ENCODE data around the gene DUSP9.
"Not testable (repeated sequence)": the region's sequence is repeated elsewhere in the genome, so short reads cannot be mapped to it uniquely, and the experiment has no call there.

DUSP9 gene

DNA sequence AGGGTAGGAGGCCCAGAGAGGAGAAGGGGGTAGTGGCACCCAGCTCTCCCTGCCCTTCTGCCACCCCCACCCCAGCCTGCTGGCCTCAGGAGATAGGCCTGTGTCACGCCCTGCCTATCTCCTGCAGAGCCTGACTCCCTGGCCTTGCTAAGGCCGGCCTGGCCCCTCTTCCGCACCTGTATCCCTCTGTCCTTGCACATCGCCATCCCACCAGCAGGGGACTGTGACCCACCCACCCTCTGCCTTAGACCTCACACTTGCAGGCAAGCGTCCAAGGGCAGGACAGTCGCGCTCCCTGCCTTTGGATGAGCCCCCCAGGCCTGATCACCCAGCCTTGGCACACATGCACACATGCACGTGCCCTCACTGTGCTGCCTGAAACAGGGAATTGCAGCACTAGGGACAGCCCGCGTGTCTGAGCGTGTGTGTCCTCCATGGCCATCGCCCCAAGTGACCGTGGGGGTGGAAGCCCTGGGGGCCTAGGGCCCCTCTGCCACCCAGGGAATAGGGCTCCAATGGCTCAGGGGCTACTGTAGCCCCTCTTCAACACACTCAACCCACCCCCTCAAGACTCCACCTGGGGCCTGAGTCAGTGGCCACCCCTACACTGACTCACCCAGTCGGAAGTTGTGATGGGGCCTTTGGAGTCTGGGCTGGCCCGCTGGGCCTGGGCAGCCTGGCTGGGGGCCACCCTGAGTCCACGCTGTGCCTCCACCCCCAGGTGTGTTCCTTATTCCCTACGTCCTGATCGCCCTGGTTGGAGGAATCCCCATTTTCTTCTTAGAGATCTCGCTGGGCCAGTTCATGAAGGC lies 42.9 kb downstream of the DUSP9 start:
- TF ChIP-seq, protein P1, sequence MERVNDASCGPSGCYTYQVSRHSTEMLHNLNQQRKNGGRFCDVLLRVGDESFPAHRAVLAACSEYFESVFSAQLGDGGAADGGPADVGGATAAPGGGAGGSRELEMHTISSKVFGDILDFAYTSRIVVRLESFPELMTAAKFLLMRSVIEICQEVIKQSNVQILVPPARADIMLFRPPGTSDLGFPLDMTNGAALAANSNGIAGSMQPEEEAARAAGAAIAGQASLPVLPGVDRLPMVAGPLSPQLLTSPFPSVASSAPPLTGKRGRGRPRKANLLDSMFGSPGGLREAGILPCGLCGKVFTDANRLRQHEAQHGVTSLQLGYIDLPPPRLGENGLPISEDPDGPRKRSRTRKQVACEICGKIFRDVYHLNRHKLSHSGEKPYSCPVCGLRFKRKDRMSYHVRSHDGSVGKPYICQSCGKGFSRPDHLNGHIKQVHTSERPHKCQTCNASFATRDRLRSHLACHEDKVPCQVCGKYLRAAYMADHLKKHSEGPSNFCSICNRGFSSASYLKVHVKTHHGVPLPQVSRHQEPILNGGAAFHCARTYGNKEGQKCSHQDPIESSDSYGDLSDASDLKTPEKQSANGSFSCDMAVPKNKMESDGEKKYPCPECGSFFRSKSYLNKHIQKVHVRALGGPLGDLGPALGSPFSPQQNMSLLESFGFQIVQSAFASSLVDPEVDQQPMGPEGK (CRISPR knock-in tag; IDR thresholded peaks at IDR 0.05; ENCODE audit: borderline replicate concordance) = no peak
- TF ChIP-seq ZNF8 (CRISPR knock-in tag; IDR thresholded peaks at IDR 0.05) (no peak), ZNF70 (CRISPR knock-in tag; IDR thresholded peaks at IDR 0.05) (no peak), SNAI2 (CRISPR knock-in tag; IDR thresholded peaks at IDR 0.05) (no peak), BACH2 (CRISPR knock-in tag; IDR thresholded peaks at IDR 0.05; ENCODE audit: borderline replicate concordance) (no peak), RARB (CRISPR knock-in tag; IDR thresholded peaks at IDR 0.05) (no peak), ZFP3 (CRISPR knock-in tag; IDR thresholded peaks at IDR 0.05) (no peak), ARNTL (CRISPR knock-in tag; IDR thresholded peaks at IDR 0.05; ENCODE audit: borderline replicate concordance, low read depth) (no peak), ISL1 (CRISPR knock-in tag; IDR thresholded peaks at IDR 0.05) (no peak), TOX (CRISPR knock-in tag; IDR thresholded peaks at IDR 0.05; ENCODE audit: borderline replicate concordance) (no peak), ESRRG (CRISPR knock-in tag; IDR thresholded peaks at IDR 0.05) (no peak), ZNF565 (CRISPR knock-in tag; conservative IDR thresholded peaks at IDR 0.05; ENCODE audit: low read depth) (no peak), ZC3H10 (CRISPR knock-in tag; IDR thresholded peaks at IDR 0.05) (no peak), PPARA (CRISPR knock-in tag; IDR thresholded peaks at IDR 0.05; ENCODE audit: borderline replicate concordance) (no peak), TCF4 (CRISPR knock-in tag; IDR thresholded peaks at IDR 0.05; ENCODE audit: borderline replicate concordance) (no peak), GLIS3 (CRISPR knock-in tag; IDR thresholded peaks at IDR 0.05) (no peak)
- TF ChIP-seq, protein P2, sequence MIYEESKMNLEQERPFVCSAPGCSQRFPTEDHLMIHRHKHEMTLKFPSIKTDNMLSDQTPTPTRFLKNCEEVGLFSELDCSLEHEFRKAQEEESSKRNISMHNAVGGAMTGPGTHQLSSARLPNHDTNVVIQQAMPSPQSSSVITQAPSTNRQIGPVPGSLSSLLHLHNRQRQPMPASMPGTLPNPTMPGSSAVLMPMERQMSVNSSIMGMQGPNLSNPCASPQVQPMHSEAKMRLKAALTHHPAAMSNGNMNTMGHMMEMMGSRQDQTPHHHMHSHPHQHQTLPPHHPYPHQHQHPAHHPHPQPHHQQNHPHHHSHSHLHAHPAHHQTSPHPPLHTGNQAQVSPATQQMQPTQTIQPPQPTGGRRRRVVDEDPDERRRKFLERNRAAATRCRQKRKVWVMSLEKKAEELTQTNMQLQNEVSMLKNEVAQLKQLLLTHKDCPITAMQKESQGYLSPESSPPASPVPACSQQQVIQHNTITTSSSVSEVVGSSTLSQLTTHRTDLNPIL (CRISPR knock-in tag; IDR thresholded peaks at IDR 0.05; ENCODE audit: low read depth) = no peak
- TF ChIP-seq, protein P3, sequence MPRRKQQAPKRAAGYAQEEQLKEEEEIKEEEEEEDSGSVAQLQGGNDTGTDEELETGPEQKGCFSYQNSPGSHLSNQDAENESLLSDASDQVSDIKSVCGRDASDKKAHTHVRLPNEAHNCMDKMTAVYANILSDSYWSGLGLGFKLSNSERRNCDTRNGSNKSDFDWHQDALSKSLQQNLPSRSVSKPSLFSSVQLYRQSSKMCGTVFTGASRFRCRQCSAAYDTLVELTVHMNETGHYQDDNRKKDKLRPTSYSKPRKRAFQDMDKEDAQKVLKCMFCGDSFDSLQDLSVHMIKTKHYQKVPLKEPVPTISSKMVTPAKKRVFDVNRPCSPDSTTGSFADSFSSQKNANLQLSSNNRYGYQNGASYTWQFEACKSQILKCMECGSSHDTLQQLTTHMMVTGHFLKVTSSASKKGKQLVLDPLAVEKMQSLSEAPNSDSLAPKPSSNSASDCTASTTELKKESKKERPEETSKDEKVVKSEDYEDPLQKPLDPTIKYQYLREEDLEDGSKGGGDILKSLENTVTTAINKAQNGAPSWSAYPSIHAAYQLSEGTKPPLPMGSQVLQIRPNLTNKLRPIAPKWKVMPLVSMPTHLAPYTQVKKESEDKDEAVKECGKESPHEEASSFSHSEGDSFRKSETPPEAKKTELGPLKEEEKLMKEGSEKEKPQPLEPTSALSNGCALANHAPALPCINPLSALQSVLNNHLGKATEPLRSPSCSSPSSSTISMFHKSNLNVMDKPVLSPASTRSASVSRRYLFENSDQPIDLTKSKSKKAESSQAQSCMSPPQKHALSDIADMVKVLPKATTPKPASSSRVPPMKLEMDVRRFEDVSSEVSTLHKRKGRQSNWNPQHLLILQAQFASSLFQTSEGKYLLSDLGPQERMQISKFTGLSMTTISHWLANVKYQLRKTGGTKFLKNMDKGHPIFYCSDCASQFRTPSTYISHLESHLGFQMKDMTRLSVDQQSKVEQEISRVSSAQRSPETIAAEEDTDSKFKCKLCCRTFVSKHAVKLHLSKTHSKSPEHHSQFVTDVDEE (CRISPR knock-in tag; IDR thresholded peaks at IDR 0.05) = no peak
- TF ChIP-seq, protein P4, sequence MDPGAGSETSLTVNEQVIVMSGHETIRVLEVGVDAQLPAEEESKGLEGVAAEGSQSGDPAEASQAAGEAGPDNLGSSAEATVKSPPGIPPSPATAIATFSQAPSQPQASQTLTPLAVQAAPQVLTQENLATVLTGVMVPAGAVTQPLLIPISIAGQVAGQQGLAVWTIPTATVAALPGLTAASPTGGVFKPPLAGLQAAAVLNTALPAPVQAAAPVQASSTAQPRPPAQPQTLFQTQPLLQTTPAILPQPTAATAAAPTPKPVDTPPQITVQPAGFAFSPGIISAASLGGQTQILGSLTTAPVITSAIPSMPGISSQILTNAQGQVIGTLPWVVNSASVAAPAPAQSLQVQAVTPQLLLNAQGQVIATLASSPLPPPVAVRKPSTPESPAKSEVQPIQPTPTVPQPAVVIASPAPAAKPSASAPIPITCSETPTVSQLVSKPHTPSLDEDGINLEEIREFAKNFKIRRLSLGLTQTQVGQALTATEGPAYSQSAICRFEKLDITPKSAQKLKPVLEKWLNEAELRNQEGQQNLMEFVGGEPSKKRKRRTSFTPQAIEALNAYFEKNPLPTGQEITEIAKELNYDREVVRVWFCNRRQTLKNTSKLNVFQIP (CRISPR knock-in tag; IDR thresholded peaks at IDR 0.05; ENCODE audit: borderline replicate concordance, low read depth) = no peak
- TF ChIP-seq, protein P5, sequence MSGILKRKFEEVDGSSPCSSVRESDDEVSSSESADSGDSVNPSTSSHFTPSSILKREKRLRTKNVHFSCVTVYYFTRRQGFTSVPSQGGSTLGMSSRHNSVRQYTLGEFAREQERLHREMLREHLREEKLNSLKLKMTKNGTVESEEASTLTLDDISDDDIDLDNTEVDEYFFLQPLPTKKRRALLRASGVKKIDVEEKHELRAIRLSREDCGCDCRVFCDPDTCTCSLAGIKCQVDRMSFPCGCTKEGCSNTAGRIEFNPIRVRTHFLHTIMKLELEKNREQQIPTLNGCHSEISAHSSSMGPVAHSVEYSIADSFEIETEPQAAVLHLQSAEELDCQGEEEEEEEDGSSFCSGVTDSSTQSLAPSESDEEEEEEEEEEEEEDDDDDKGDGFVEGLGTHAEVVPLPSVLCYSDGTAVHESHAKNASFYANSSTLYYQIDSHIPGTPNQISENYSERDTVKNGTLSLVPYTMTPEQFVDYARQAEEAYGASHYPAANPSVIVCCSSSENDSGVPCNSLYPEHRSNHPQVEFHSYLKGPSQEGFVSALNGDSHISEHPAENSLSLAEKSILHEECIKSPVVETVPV (CRISPR knock-in tag; IDR thresholded peaks at IDR 0.05) = no peak
- peak; percentile 34 for ATAC-seq

DNA sequence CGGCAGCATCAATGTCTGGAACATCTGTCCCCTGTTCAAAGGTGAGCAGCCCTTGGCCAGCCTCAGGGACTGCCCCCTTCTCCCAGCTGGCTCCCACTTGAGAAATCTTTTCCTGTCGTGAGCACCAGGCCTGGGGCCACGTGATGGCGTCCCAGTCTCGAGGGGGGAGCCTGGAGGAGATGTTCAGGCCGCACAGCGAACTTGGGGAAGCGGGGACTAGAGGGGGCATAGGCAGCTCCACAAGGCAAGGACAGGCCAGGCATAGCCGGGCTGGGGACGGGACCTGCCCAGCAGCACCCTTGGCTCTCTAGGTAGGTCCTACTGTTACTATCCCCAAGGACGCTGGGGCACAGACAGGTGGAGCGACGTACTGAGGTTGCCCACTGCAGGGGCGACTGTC lies 43.5 kb downstream of the DUSP9 start:
- TF ChIP-seq ESRRG (CRISPR knock-in tag; IDR thresholded peaks at IDR 0.05) (no peak), ISL1 (CRISPR knock-in tag; IDR thresholded peaks at IDR 0.05) (no peak), TOX (CRISPR knock-in tag; IDR thresholded peaks at IDR 0.05; ENCODE audit: borderline replicate concordance) (no peak), GLIS3 (CRISPR knock-in tag; IDR thresholded peaks at IDR 0.05) (no peak), ZNF8 (CRISPR knock-in tag; IDR thresholded peaks at IDR 0.05) (no peak), ZFP30 (CRISPR knock-in tag; IDR thresholded peaks at IDR 0.05) (no peak), CSDC2 (CRISPR knock-in tag; IDR thresholded peaks at IDR 0.05) (no peak)
- TF ChIP-seq, protein P3 (CRISPR knock-in tag; IDR thresholded peaks at IDR 0.05) = no peak
- TF ChIP-seq, protein P2 (CRISPR knock-in tag; IDR thresholded peaks at IDR 0.05; ENCODE audit: low read depth) = no peak
- no peak for ATAC-seq

DNA sequence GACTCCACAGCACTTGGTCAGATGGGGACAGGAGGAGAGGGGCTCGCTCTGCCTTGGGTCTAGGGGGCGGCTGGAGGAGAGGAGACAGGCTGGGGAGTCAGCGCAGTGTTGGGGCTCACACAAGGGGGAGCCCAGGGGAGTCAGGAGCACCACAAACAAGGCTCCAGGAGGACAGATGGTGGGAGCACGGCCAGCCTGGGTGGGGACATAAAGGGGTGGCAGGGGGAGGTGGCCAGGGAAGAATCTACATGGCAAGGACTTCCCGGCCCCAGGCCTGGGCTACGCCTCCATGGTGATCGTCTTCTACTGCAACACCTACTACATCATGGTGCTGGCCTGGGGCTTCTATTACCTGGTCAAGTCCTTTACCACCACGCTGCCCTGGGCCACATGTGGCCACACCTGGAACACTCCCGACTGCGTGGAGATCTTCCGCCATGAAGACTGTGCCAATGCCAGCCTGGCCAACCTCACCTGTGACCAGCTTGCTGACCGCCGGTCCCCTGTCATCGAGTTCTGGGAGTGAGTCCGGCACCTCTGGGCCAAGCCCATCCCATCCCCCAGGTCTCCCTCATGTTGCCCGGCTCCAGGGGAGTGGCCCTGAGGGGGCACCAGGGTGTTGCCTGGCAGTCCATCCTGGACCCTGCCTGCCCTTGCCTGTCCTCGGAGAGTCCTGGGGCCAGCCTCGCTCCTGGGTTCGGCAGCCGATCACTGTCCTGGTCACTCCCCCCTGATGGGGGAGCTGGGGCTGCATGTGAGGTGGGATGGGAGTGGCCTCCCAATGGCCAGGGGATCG lies 44.2 kb downstream of the DUSP9 start:
- ATAC-seq = not testable (repeated sequence)

Measured in SK-N-SH treated with all-trans-retinoic acid at 6 μM for 48 hours (cell line).